HEK293 (cell line): ENCODE data around the gene TNC.

Experiments
- CTCF ChIA-PET: fragments of 350-600 bp; formaldehyde crosslinking; extraction: SDS; loops from one replicate; lab custom pipeline; 2021; ENCODE audit warnings: antibody characterized with exemption; lab: Yijun Ruan, JAX
- POLR2A ChIA-PET: fragments of 300-600 bp; formaldehyde crosslinking; extraction: SDS; loops from one replicate; lab custom pipeline; 2020; ENCODE audit warnings: antibody characterized with exemption, inconsistent platforms; lab: Yijun Ruan, JAX
- H3K27ac ChIP-seq: fragments of 200-500 bp; sonication (Bioruptor generic); 2 replicates; pipeline ENCODE4 v1.5.1; 2014; ENCODE audit warnings: low read depth, low read length, control low read depth, inconsistent platforms; ENCODE audit errors: extremely low read depth
- H3K36me3 ChIP-seq, 2 experiments: fragments of 200-500 bp in 1 of 2; sonication (Bioruptor generic) in 1 of 2; 1 replicate in 1 of 2; 2 replicates in 1 of 2; pipeline ENCODE4 v1.5.1; 2014 to 2017; ENCODE audit warnings: inconsistent platforms in 2 of 2, low read length in 2 of 2; ENCODE audit not compliant: control insufficient read depth in 2 of 2, insufficient read depth in 1 of 2
- H3K4me1 ChIP-seq: fragments of 200-500 bp; sonication (Bioruptor generic); 2 replicates; pipeline ENCODE4 v1.5.1; 2014; ENCODE audit warnings: mild to moderate bottlenecking, low read length, inconsistent platforms; ENCODE audit not compliant: control insufficient read depth, insufficient read depth
- H3K4me3 ChIP-seq: 2 replicates; pipeline ENCODE4 v1.5.1; 2011; ENCODE audit warnings: low read depth, mild to moderate bottlenecking, control low read depth, low read length, moderate library complexity
- H3K9me3 ChIP-seq: fragments of 200-500 bp; sonication (Bioruptor generic); 2 replicates; pipeline ENCODE4 v1.5.1; 2014; ENCODE audit warnings: low read depth, low read length, inconsistent platforms; ENCODE audit not compliant: control insufficient read depth, insufficient read depth
- BCL6B ChIP-seq: fragments of 450-650 bp; formaldehyde crosslinking; IDR thresholded peaks from 2 replicates; pipeline ENCODE4 v1.5.1; 2017; ENCODE audit warnings: missing biosample characterization, missing genetic modification characterization
- GFI1B ChIP-seq: fragments of 450-650 bp; formaldehyde crosslinking; IDR thresholded peaks from 2 replicates; pipeline ENCODE4 v1.5.1; 2016; ENCODE audit warnings: missing biosample characterization, missing genetic modification characterization
- HOXC10 ChIP-seq: sonication (generic); formaldehyde crosslinking; IDR thresholded peaks from 2 replicates; pipeline ENCODE4 v1.8.1; 2023; ENCODE audit warnings: mild to moderate bottlenecking, missing genetic modification reagents
- PRDM1 ChIP-seq: fragments of 450-650 bp; formaldehyde crosslinking; IDR thresholded peaks from 2 replicates; pipeline ENCODE4; 2016; ENCODE audit warnings: missing biosample characterization, missing genetic modification characterization
- REPIN1 ChIP-seq: fragments of 450-650 bp; formaldehyde crosslinking; IDR thresholded peaks from 2 replicates; pipeline ENCODE4 v1.5.1; 2017; ENCODE audit warnings: missing biosample characterization, missing genetic modification characterization, low read depth
- SALL2 ChIP-seq: fragments of 450-650 bp; formaldehyde crosslinking; IDR thresholded peaks from 2 replicates; pipeline ENCODE4 v1.5.0; 2017; ENCODE audit warnings: missing biosample characterization, mild to moderate bottlenecking, missing genetic modification characterization, borderline replicate concordance
- SCRT2 ChIP-seq: fragments of 450-650 bp; formaldehyde crosslinking; IDR thresholded peaks from 2 replicates; pipeline ENCODE4 v1.5.1; 2016; ENCODE audit warnings: missing biosample characterization, missing genetic modification characterization
- SP2 ChIP-seq: fragments of 450-650 bp; formaldehyde crosslinking; IDR thresholded peaks from 2 replicates; pipeline ENCODE4 v1.5.1; 2016; ENCODE audit warnings: missing biosample characterization, missing genetic modification characterization
- ZEB2 ChIP-seq: fragments of 450-650 bp; formaldehyde crosslinking; IDR thresholded peaks from 2 replicates; pipeline ENCODE4 v1.5.1; 2016; ENCODE audit warnings: missing biosample characterization, missing genetic modification characterization
- ZNF211 ChIP-seq: fragments of 450-650 bp; formaldehyde crosslinking; IDR thresholded peaks from 2 replicates; pipeline ENCODE4 v1.5.1; 2016; ENCODE audit warnings: low read depth, missing biosample characterization, missing genetic modification characterization
- ZNF335 ChIP-seq: fragments of 450-650 bp; formaldehyde crosslinking; conservative IDR thresholded peaks from 2 replicates; pipeline ENCODE4 v1.5.1; 2016; ENCODE audit warnings: missing biosample characterization, missing genetic modification characterization
- ZNF48 ChIP-seq: fragments of 450-650 bp; formaldehyde crosslinking; IDR thresholded peaks from 2 replicates; pipeline ENCODE4 v1.5.1; 2016; ENCODE audit warnings: missing biosample characterization, missing genetic modification characterization
- ZNF529 ChIP-seq: fragments of 450-650 bp; formaldehyde crosslinking; IDR thresholded peaks from 2 replicates; pipeline ENCODE4 v1.5.1; 2017; ENCODE audit warnings: missing genetic modification characterization, missing biosample characterization; ENCODE audit not compliant: insufficient replicate concordance
- ZNF549 ChIP-seq: fragments of 450-650 bp; IDR thresholded peaks from 2 replicates; pipeline ENCODE4 v1.5.1; 2018; ENCODE audit warnings: missing biosample characterization, missing genetic modification characterization, mild to moderate bottlenecking, inconsistent platforms, moderate library complexity
- ZNF600 ChIP-seq: fragments of 450-650 bp; formaldehyde crosslinking; IDR thresholded peaks from 2 replicates; pipeline ENCODE4 v1.5.1; 2016; ENCODE audit warnings: missing biosample characterization, missing genetic modification characterization
- ZNF629 ChIP-seq: fragments of 450-650 bp; formaldehyde crosslinking; IDR thresholded peaks from 2 replicates; pipeline ENCODE4 v1.5.1; 2017; ENCODE audit warnings: missing biosample characterization, missing genetic modification characterization
- ZNF664 ChIP-seq: fragments of 450-650 bp; formaldehyde crosslinking; IDR thresholded peaks from 2 replicates; pipeline ENCODE4 v1.5.1; 2016; ENCODE audit warnings: missing biosample characterization, missing genetic modification characterization
- ZNF701 ChIP-seq: fragments of 450-650 bp; formaldehyde crosslinking; IDR thresholded peaks from 2 replicates; pipeline ENCODE4 v1.5.1; 2016; ENCODE audit warnings: missing biosample characterization, missing genetic modification characterization
- ZNF768 ChIP-seq: fragments of 450-650 bp; formaldehyde crosslinking; IDR thresholded peaks from 2 replicates; pipeline ENCODE4 v1.5.1; 2018; ENCODE audit warnings: missing biosample characterization, mild to moderate bottlenecking, missing genetic modification characterization
- TF ChIP-seq, protein P1 (sequence below): fragments of 450-650 bp; formaldehyde crosslinking; IDR thresholded peaks from 2 replicates; pipeline ENCODE4 v1.5.0; 2017; ENCODE audit warnings: missing biosample characterization, missing genetic modification characterization, borderline replicate concordance

TNC gene

DNA sequence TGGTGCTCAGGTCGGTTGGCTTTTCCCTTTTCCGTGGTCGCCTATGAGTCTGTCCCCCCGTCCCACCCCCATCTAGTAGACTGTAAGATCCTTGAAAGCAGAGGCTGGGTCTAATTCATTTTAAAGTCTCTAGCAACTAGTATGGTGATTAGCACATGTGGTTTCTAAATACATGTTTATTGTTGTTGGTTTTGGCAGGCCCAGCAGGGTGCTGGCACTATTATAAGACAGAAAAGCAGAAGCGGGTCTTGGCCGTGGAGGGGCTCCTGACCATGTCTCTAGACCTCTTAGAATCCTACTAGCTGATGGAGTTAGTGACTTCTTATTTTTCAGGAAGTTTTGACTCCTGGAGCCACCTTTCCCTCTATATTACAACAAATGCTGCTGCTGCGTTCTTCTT, 126.1 kb downstream of the TNC start (continued):
- no peak for TF ChIP-seq ZNF48 (tag by site-specific recombination)

DNA sequence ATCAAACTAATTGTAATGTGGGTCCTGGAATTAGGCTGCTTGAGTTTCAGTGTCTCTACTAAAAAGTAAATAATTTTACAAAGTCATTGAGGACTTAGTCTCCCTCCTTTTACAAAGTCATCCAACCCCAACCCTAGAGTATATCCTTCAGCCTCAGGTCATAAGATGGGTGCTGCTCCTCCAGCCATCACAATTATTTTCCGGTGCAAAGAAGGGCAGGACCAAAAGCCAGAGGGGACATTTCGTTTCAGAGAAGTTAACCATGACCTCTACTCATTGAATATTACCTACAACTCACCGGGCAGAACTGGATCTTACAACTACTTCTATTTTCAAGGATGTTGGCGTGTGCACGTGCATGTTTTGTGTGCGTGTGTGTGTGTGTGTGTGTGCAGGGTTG, 127.1 kb downstream of the TNC start:
- Histone ChIP-seq H3K36me3 (no peaks in the 10 kb centered on the region), H3K4me3 (no peak overlapping the region), H3K4me1 (no peaks in the 10 kb centered on the region), H3K9me3 (no peaks in the 10 kb centered on the region), H3K27ac (no peak overlapping the region)
- ChIA-PET CTCF (interaction anchor here (1.0 kb wide), 2 partner anchors 9 to 586 kb away, joined by 3 to 4 read pairs; no protein-coding TSS in a partner anchor), POLR2A (interaction anchor here (0.7 kb wide), 1 partner anchor 212 kb away, joined by 3 read pairs; no protein-coding TSS in a partner anchor)
- TF ChIP-seq, protein P1, sequence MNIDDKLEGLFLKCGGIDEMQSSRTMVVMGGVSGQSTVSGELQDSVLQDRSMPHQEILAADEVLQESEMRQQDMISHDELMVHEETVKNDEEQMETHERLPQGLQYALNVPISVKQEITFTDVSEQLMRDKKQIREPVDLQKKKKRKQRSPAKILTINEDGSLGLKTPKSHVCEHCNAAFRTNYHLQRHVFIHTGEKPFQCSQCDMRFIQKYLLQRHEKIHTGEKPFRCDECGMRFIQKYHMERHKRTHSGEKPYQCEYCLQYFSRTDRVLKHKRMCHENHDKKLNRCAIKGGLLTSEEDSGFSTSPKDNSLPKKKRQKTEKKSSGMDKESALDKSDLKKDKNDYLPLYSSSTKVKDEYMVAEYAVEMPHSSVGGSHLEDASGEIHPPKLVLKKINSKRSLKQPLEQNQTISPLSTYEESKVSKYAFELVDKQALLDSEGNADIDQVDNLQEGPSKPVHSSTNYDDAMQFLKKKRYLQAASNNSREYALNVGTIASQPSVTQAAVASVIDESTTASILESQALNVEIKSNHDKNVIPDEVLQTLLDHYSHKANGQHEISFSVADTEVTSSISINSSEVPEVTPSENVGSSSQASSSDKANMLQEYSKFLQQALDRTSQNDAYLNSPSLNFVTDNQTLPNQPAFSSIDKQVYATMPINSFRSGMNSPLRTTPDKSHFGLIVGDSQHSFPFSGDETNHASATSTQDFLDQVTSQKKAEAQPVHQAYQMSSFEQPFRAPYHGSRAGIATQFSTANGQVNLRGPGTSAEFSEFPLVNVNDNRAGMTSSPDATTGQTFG (tag by site-specific recombination) = no peak
- no peak for TF ChIP-seq ZNF48 (tag by site-specific recombination)
- no peak for TF ChIP-seq GFI1B
- no peak for TF ChIP-seq ZNF549 (tag by site-specific recombination)
- TF ChIP-seq SP2 (tag by site-specific recombination) = no peak
- TF ChIP-seq ZNF600 (tag by site-specific recombination) = no peak
- no peak for TF ChIP-seq REPIN1 (tag by site-specific recombination)
- no peak for TF ChIP-seq ZNF664
- TF ChIP-seq ZNF211 (tag by site-specific recombination) = no peak
- TF ChIP-seq ZNF529 (tag by site-specific recombination) = no peak
- no peak for TF ChIP-seq ZEB2
- TF ChIP-seq ZNF629 (tag by site-specific recombination) = no peak
- no peak for TF ChIP-seq HOXC10 (CRISPR knock-in tag)
- TF ChIP-seq ZNF768 = no peak
- no peak for TF ChIP-seq SCRT2 (tag by site-specific recombination)

DNA sequence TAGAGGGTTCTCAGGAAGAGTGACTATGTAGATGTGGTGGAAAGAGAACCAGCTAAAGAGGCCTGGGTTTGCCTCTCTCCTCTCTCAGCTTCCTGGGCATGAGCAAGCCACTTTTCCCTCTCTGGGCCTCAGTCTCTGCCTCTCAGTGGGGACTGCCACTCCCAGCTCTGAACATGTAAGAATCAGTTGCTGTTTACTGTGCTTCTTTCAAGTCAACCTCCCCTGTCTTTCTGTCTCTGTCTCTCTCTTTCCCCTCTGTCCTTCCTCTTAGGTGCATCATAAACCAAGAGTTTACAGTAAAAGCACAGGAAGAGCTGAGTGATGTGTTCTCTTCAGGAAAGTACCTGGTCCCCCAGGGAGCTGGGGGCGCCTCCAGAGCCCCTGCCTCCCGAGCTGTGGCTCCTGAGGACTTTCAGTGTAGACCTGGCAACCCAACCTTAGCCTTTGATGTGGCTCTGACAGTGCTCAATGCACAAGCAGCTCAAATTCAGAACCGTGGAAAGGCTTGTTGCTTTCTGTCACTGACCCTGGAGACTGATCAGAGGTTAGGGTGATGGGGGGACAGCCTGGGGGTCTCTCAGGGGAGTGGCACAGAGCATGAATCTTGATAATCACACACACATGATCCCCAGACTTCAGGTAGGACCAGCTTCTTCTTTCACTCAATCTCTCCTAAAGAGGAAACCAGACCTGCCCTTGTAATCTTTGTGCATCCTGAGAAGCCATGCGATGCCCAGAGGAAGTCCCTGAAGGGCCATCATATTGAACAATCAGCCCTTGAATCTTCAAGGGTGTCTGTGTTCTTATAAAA, 128.2 kb downstream of the TNC start:
- no peak overlapping the region for H3K4me3 ChIP-seq
- H3K9me3 ChIP-seq = no peaks in the 10 kb centered on the region
- no peak for TF ChIP-seq ZNF335 (tag by site-specific recombination)
- TF ChIP-seq PRDM1 (tag by site-specific recombination) = no peak
- H3K4me1 ChIP-seq = no peaks in the 10 kb centered on the region
- H3K36me3 ChIP-seq = no peaks in the 10 kb centered on the region
- POLR2A ChIA-PET = no interaction called here
- CTCF ChIA-PET = interaction anchor here (0.6 to 1.3 kb wide), 3 partner anchors 83 to 1469 kb away, joined by 4 to 6 read pairs (median 5); no protein-coding TSS in a partner anchor
- H3K27ac ChIP-seq = no peak overlapping the region

DNA sequence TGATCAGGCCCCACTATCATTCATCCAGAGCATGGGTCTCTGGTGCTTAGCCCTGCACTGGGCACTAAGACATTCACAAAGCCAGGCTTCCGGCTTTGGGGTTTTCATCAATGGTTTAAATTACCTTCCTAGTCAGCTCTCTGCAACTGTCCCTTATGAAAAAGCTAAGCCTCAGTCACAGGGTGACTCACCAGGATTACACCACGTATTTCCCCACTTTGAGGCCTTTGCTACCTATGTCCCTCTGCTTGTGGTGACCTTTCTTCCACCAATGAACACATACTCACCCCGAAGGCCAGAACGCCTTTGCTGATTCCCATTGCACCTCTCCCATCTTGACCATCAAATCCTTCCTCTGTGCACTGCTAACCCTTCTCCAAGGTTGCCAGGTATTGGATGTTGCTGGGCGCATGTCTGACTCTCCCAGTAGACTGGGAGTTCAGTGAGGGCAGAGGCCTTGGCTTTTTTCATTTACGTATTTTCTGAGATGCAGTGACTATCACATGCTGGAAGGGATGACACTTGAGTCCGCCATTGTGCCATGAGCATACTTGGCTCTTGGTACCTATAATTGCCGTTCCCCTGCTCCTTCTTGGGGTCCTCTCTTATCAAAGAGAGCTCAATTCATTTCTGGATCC, 128.9 kb downstream of the TNC start:
- H3K4me3 ChIP-seq = no peak overlapping the region

More for the DNA sequence above, 128.9 kb downstream of the TNC start:
- H3K4me1 ChIP-seq = no peaks in the 10 kb centered on the region
- ChIA-PET POLR2A (no interaction called here), CTCF (interaction anchor here (1.3 kb wide), 1 partner anchor 82 kb away, joined by 5 read pairs; no protein-coding TSS in a partner anchor)
- H3K36me3 ChIP-seq = no peaks in the 10 kb centered on the region
- H3K27ac ChIP-seq = no peak overlapping the region
- no peak for TF ChIP-seq SALL2 (tag by site-specific recombination)
- no peak for TF ChIP-seq ZNF701 (tag by site-specific recombination)
- no peak for TF ChIP-seq BCL6B (tag by site-specific recombination)
- H3K9me3 ChIP-seq = no peaks in the 10 kb centered on the region
